Urothelium cell line (cell line): Measurements from ENCODE around the gene ENGASE.

Experiments used
- DNase-seq: peaks from one replicate; pipeline ENCODE4 v3.0.0; 2011; ENCODE audit warnings: low spot score, mixed read lengths
- FAIRE-seq: peaks from 2 replicates; lab custom pipeline; 2011; peaks lifted over from hg19 to GRCh38; lab: Jason Lieb, UNC

ENGASE gene

DNA sequence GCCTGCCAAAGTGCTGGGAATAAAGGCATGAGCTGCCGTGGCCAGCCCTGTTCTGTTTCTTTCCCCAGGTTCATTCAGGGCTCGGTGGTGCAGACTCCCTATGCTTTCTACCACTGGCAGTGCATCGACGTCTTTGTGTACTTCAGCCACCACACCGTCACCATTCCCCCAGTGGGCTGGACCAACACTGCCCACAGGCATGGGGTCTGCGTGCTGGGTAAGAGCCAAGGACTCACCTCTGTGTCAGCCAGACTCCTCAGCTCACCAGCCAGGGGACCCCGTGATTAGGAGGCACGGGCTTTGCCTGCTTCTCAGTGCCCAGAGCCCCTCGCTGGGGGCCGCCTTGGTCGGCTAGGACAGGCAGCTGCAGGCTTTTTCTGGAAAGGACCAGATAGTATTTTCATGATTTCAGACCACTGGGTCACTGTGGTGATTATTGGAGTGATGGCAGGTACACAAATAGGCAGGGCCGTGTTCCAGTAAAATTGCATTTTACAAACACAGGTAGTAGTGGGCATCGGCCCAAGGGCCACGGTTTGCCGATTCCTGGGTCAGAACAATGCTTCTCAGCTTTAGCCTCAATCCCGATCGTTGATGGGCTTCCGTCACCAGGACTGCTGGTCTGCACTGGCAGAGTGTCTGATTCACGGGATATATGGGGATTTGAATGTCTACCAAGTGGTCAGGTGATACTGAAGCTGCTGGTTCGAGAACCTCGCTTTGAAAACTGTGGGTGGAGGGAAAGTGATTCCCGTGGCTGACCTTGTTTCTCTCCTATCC is 5.0 kb downstream of the ENGASE start:
- peak; percentile 9 for FAIRE-seq
- no peak for DNase-seq

- no peak for FAIRE-seq
Observed at GRCh38 chr17:79080349-79080748, 5.7 kb downstream of the ENGASE start.

GRCh38 chr17:79080761-79081290 is 6.2 kb downstream of the ENGASE start:
- DNase-seq (no peak), FAIRE-seq (no peak)

More at GRCh38 chr17:79080349-79080748, 5.7 kb downstream of the ENGASE start:
- DNase-seq, result no peak

DNA sequence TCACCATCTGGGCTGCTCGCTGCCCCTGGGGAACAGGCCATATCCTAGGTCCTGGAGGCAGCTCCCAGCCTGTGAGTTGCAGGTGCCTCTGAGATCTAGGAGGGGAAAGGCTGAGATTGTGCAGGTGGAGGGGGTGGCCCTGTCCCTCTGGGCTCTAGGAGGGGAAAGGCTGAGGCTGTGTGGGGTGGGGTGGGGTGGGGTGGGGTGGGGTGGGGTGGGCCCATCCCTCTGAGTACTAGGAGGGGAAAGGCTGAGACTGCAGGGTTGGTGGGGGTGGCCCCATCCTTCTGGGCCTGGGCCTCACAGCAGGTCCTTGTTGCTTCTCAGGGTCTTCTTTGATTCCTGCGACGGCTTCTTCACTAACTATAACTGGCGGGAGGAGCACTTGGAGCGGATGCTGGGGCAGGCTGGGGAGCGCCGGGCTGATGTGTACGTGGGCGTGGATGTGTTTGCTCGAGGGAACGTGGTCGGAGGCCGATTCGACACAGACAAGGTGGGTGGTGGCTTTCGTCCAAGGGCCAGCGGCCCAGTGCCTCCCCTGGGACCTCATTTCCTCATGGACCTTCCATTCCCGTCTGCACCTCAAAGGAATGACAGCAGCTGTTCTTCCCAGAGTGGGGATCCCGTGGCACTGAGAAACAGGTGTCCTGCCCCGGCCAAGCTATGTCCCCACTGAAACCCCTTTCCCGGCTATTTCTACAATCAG is 7.1 kb downstream of the ENGASE start:
- FAIRE-seq, result no peak
- no peak for DNase-seq

DNA sequence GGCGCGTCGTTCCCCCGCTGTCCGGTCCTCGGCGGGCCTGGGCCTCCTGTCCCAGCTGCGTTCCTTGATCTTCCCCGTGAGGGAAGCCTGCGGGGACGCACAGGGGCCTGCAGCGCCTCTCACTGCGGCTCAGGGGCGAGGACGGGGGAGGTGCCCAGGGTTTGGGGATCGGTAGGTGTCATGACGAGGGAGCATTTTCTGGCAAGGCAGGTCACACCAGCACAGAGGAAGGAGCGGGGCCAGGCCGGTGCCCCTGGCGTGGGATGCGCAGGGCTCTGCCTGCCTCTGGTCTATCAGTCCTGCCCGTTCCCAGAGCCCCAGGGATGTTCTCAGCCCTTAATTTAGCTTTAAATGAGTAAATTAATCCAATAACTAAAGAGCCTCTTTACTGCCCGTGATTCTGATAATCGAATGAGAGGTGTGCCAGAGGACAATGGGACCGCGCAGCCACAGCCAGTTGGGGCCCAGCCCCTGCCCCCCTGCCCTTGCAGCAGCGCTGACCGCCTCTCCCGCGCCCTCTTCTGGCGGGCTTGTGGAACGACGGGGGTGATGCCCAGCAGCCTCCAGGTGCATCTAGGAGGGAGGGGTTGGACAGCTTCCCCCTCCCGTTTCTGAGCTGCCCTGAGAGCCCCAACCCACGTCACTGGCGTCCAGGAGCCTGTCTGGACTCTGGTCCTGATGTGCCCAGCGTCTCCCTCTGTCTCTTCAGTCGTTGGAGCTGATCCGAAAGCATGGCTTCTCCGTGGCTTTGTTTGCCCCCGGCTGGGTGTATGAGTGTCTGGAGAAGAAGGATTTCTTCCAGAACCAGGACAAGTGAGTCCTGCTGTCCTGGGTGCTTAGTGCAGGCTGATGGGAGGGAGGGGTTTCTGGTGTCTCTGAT is 7.9 kb downstream of the ENGASE start:
- FAIRE-seq (peak; percentile 35), DNase-seq (peak; percentile 83)

GRCh38 chr17:79083191-79083971 is 8.8 kb downstream of the ENGASE start:
- DNase-seq, result no peak
- no peak for FAIRE-seq

DNA sequence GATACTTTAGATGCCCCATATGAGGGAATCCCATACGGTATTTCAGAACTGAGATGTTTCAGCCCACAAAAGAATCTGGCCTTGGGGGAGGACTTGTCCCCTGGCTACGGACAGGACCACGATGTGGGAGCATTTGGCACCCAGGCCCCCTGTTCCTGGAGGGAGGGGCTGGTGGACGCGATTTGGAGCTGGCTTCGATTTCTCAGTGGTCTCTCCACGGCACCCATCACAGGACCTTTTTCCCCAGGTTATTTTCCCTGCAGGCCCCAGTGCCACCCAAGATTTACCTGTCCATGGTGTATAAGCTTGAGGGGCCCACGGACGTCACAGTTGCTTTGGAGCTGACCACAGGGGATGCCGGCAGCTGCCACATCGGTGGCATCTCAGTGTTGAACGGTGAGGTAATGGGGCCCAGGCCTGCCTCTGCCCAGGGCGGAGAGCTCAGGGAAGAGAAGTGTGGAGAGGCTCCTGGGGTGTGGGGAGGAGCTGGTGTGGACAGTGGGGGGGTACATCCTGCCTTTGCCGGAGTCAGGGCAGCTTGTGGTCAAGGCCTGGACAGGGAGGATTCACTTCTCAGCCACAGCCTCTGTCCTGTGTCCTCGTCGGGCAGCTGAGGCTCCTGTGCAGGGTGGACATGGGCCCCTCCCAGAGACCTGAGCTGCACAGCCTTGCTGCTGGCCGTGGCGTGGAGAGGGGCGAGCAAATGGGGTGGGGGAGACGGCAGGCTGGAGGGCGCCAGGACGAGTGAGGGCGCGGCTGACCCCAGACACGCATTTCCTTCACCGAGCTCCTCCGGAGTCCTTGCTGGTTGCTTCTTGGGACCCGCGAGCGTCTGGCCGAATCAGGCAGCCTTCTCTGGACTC is 9.9 kb downstream of the ENGASE start:
- no peak for FAIRE-seq
- no peak for DNase-seq

GRCh38 chr17:79085154-79085920 is 10.7 kb downstream of the ENGASE start:
- no peak for FAIRE-seq
- no peak for DNase-seq

DNA sequence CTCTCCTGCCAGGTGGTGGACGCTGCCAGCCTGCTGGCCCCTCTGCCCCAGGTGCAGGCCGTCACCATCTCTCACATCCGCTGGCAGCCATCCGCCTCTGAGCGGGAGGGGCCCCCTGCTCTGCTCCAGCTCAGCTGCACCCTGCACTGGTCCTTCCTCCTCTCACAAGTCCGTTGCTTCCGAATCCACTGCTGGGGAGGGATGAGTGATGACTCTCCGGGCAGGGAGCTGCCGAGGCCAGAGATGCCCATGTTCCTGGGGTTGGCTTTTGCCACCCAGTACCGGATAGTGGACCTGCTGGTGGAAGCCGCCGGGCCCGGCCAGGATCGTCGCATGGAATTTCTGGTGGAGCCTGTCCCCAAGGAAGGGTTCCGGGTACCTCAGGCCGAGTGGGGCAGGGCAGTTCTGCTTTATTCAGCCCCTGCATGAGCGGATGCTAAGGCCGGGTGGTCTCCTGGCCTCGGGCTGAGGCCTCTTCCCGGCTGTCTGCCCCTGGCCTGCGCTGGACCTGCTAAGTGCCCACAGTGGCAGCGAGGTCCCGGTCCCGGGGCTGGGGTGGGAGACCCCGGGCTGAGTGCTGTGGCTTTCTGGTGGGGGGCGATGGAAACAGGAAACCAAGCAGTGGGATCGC is 11.4 kb downstream of the ENGASE start:
- FAIRE-seq, result no peak
- no peak for DNase-seq

- DNase-seq (no peak), FAIRE-seq (no peak)
Observed at GRCh38 chr17:79086609-79087427, 12.2 kb downstream of the ENGASE start.

DNA sequence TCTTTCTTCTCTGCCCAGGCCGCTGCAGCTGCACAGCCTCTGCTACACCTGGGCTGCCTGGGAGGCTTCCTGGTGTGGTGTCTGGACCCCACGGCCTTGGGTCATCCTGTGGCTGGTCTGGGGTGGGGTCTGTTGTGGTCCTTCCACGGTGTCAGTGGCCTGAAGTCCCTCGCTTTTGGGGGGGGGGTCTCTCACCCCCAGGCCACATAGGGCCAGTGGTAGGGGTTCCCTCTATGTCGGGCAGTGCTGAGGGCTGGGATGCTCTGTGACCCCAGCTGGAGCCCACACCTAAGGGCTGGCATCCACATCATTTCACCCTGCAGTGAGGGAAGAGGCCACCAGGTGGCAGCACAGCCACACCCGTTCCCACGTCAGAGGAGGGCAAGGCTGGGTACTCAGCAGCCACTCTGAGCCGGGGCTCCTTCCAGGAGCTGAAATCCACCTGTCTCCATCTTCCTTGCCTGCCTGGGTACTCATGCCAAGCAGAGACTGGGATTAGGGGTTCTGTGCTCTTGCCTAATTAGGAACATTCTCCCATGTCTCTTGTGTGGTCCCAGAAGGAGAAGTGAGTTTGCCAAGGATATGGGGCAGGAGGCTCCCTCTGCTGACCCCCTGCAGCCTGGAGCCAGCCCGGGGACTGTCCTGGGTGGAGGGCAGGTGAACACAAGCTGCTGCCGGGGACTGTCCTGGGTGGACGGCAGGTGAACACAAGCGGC is 13.0 kb downstream of the ENGASE start:
- FAIRE-seq (peak; percentile 97), DNase-seq (peak; percentile 88)

DNA sequence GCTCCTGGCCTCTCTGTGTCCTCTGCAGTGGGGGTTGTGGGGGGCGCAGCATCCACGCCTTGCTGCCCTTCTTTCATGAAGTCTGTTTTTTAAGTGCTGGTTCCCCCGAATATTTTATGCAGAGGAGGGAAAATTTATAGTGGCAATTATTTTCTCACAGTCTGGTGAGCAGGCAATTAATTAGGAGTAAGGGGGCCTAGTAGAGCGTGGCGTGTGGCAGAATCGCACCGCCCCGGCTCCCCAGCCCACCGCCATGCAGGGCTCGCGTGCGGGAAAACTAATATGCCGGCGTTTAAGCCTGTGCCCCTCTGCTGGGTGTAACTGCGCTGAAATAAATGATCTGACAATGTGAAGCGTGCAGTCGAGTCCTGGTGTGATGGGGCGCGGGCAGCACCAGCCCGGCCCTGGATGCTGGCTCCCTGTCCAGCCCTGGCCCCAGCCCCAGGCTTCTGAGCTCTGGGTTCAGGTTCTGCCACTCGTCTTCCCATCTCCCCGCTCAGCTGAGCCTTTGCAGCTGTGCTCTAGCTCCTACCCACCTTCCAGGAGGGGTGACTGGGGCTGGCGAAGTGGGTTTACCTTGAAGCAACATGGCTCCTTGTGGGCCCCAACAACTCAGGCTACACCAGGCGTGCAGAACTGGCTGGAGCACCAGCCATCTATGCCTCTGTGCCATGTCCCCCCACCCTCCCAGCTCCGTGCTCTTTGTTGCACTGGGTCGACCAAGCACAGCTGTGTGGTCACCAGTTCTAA is 13.8 kb downstream of the ENGASE start:
- FAIRE-seq (no peak), DNase-seq (no peak)

- no peak for DNase-seq
- no peak for FAIRE-seq
Observed at GRCh38 chr17:79088997-79089328, 14.3 kb downstream of the ENGASE start.

GRCh38 chr17:79089720-79090442 is 15.3 kb downstream of the ENGASE start:
- no peak for DNase-seq
- no peak for FAIRE-seq

- no peak for FAIRE-seq
- no peak for DNase-seq
Observed at GRCh38 chr17:79090443-79091225, 16.0 kb downstream of the ENGASE start.
